Body of pancreas (tissue), 4 donors: ENCODE data around the gene COTL1.

Experiments
- CTCF ChIP-seq, 7 experiments: fragments of 450-650 bp in 4 of 7; fragments of 200-600 bp in 3 of 7; sonication (generic) in 3 of 7; IDR thresholded peaks; one replicate each; pipeline ENCODE4 v1.5.1; 2016 to 2019; ENCODE audit warnings: antibody characterized with exemption in 7 of 7
- POLR2A ChIP-seq, 3 donors: fragments of 450-650 bp; IDR thresholded peaks; one replicate each; pipeline ENCODE4 v1.6.1; 2016; ENCODE audit warnings: antibody characterized with exemption in 3 of 3, mild to moderate bottlenecking in 2 of 3

- TF ChIP-seq CTCF (IDR thresholded peaks at IDR 0.05): no peak
- TF ChIP-seq POLR2A (IDR thresholded peaks at IDR 0.05): no peak
Observed at GRCh38 chr16:84597931-84598351, 19.9 kb downstream of the COTL1 start.
